Measurements from ENCODE around the gene ERG.

DNA sequence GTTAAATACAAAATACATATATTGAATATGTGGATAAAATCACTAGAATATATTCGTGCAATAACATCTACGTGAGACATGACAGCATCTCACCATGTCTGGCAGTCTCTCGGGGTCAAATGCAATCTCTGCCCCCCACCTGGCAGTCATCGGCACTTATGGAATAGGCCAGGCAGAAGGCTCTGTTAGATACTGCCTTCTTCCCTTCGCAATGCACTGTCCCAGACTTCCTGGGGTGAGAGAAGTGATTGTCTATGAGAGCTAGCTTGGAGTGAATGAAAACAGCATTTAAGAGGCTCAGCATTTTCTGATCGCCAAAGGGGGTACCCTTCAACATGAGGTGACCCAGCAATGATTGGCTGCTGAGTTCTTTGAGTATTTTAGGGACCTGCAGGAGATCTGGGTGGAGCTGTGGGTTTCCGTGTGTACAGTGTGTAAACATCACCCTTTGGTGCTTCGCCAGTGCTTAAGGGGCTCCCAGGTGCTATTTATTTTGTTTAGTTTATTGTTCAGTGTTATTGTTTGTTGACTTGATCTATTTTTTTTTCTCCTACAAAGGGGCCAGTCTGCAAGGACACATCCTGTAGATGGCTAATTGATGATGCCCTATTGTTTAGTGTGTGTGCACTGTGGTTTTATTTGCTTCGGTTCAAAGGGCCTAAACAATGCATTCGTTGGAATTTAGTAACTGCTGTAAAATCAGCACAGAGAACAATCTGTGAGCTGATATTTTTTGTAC is 10.2 kb downstream of the ERG start:
- no peak for TF ChIP-seq JUND (IDR thresholded peaks at IDR 0.05)
- TF ChIP-seq, protein P1, sequence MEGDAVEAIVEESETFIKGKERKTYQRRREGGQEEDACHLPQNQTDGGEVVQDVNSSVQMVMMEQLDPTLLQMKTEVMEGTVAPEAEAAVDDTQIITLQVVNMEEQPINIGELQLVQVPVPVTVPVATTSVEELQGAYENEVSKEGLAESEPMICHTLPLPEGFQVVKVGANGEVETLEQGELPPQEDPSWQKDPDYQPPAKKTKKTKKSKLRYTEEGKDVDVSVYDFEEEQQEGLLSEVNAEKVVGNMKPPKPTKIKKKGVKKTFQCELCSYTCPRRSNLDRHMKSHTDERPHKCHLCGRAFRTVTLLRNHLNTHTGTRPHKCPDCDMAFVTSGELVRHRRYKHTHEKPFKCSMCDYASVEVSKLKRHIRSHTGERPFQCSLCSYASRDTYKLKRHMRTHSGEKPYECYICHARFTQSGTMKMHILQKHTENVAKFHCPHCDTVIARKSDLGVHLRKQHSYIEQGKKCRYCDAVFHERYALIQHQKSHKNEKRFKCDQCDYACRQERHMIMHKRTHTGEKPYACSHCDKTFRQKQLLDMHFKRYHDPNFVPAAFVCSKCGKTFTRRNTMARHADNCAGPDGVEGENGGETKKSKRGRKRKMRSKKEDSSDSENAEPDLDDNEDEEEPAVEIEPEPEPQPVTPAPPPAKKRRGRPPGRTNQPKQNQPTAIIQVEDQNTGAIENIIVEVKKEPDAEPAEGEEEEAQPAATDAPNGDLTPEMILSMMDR (IDR thresholded peaks at IDR 0.05; ENCODE audit: low read depth, low read length, missing input control) = no peak
